ENCODE results near the gene LPP. TPM values are rescaled to one million over a fixed set of nuclear protein-coding genes. Genes with fewer than 3 reads are reported as not detected.

The LPP gene
- total and polyA plus RNA-seq, 9 donors, result 15.9 to 280 (median 134) TPM

DNA sequence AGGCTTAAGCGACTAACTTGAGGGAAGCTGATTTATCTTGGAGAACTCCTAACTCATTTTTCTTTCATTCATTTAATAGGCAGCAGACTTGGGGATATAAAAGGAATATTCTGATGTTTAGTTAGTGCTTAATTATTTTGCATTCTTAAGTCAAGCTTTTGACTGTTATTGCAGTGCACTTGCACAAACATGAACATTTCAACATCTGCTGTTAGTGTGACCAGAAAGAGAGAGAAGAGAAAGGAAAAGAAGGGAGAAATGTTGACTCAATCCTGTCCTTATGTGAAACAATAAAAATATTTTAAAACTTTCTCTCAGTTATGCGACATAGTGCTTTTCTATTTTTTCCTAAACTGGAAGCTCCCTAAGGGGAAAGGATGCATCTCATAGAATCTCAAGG lies 507.8 kb downstream of the LPP start:
- TF ChIP-seq, protein P1, sequence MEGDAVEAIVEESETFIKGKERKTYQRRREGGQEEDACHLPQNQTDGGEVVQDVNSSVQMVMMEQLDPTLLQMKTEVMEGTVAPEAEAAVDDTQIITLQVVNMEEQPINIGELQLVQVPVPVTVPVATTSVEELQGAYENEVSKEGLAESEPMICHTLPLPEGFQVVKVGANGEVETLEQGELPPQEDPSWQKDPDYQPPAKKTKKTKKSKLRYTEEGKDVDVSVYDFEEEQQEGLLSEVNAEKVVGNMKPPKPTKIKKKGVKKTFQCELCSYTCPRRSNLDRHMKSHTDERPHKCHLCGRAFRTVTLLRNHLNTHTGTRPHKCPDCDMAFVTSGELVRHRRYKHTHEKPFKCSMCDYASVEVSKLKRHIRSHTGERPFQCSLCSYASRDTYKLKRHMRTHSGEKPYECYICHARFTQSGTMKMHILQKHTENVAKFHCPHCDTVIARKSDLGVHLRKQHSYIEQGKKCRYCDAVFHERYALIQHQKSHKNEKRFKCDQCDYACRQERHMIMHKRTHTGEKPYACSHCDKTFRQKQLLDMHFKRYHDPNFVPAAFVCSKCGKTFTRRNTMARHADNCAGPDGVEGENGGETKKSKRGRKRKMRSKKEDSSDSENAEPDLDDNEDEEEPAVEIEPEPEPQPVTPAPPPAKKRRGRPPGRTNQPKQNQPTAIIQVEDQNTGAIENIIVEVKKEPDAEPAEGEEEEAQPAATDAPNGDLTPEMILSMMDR (IDR thresholded peaks at IDR 0.05), result no peak
- TF ChIP-seq POLR2A (IDR thresholded peaks at IDR 0.05), result no peak
- no peak for TF ChIP-seq EP300 (IDR thresholded peaks at IDR 0.05)
- Histone ChIP-seq H3K36me3 (no peaks in the 10 kb centered on the region), H3K27ac (no peak overlapping the region), H3K9me3 (no peaks in the 10 kb centered on the region), H3K4me3 (no peak overlapping the region), H3K27me3 (no peaks in the 10 kb centered on the region), H3K4me1 (ENCODE audit: insufficient read depth) (no peaks in the 10 kb centered on the region)
- DNase-seq, result no peak
- intact Hi-C loops (cut with DNase I), result no loop called here
- 50 to 77% (median 61%) methylated on average over 2 of the region's 2 CpGs for WGBS, 3 donors

GRCh38 chr3:188662214-188662613 lies 508.3 kb downstream of the LPP start:
- Histone ChIP-seq H3K9me3 (no peaks in the 10 kb centered on the region), H3K4me3 (no peak overlapping the region), H3K4me1 (ENCODE audit: insufficient read depth) (no peaks in the 10 kb centered on the region), H3K36me3 (no peaks in the 10 kb centered on the region), H3K27me3 (no peaks in the 10 kb centered on the region), H3K27ac (no peak overlapping the region)
- intact Hi-C loops (cut with DNase I), result no loop called here
- TF ChIP-seq, protein P1 (IDR thresholded peaks at IDR 0.05), result no peak
- TF ChIP-seq EP300 (IDR thresholded peaks at IDR 0.05), result no peak
- no peak for TF ChIP-seq POLR2A (IDR thresholded peaks at IDR 0.05)
- no peak for DNase-seq
- 8 to 39% (median 17%) methylated on average over 1 of the region's 1 CpG for WGBS, 3 donors

- no peaks in the 10 kb centered on the region for H3K36me3 ChIP-seq
- no peaks in the 10 kb centered on the region for H3K4me1 ChIP-seq (ENCODE audit: insufficient read depth)
- H3K9me3 ChIP-seq, result no peaks in the 10 kb centered on the region
- no peak overlapping the region for H3K27ac ChIP-seq
- TF ChIP-seq EP300 (IDR thresholded peaks at IDR 0.05) (no peak), POLR2A (IDR thresholded peaks at IDR 0.05) (no peak)
- TF ChIP-seq, protein P1 (IDR thresholded peaks at IDR 0.05), result no peak
- intact Hi-C loops (cut with DNase I), result no loop called here
- no peak for DNase-seq
- WGBS, 3 donors, result 61 to 78% (median 70%) methylated on average over 2 of the region's 2 CpGs
- no peak overlapping the region for H3K4me3 ChIP-seq
- H3K27me3 ChIP-seq, result no peaks in the 10 kb centered on the region
These were observed 508.8 kb downstream of the LPP start for GRCh38 chr3:188662795-188663194.

- no peak for TF ChIP-seq EP300 (IDR thresholded peaks at IDR 0.05)
- TF ChIP-seq, protein P1 (IDR thresholded peaks at IDR 0.05), result no peak
- TF ChIP-seq POLR2A (IDR thresholded peaks at IDR 0.05), result no peak
- Histone ChIP-seq H3K27ac (no peak overlapping the region), H3K9me3 (no peaks in the 10 kb centered on the region), H3K36me3 (no peaks in the 10 kb centered on the region), H3K27me3 (no peaks in the 10 kb centered on the region), H3K4me3 (no peak overlapping the region), H3K4me1 (ENCODE audit: insufficient read depth) (no peaks in the 10 kb centered on the region)
- intact Hi-C loops (cut with DNase I), result no loop called here
- WGBS, 3 donors, result 97 to 99% (median 98%) methylated on average over 5 of the region's 5 CpGs
- no peak for DNase-seq
These were observed 509.9 kb downstream of the LPP start for GRCh38 chr3:188663839-188664238.

All from ovary (tissue), 9 donors.